H1 (cell line): Measurements from ENCODE around the gene POLG.

Experiments used
- BCL11A ChIP-seq, 2 experiments: IDR thresholded peaks; one replicate each; pipeline ENCODE4 v1.6.1; 2011; ENCODE audit warnings: low read depth in 2 of 2, low read length in 2 of 2, mild to moderate bottlenecking in 2 of 2
- CHD2 ChIP-seq: IDR thresholded peaks from 2 replicates; pipeline ENCODE4 v1.6.1; 2012; ENCODE audit warnings: low read length, improper control_type of control experiment
- EP300 ChIP-seq, 2 experiments: IDR thresholded peaks; 1 replicate in 1 of 2; 2 replicates in 1 of 2; pipeline ENCODE4 v1.6.1; 2011 to 2012; ENCODE audit warnings: low read depth in 2 of 2, low read length in 2 of 2, mild to moderate bottlenecking in 2 of 2, borderline replicate concordance in 1 of 2, inconsistent platforms in 1 of 2, moderate library complexity in 1 of 2
- EZH2 ChIP-seq: fragments of 200-600 bp; sonication (generic); IDR thresholded peaks from 2 replicates; pipeline ENCODE4 v1.7.1; 2012; ENCODE audit warnings: low read depth, mild to moderate bottlenecking, moderate library complexity, low read length, inconsistent platforms; ENCODE audit not compliant: severe bottlenecking
- POLR2A ChIP-seq, 2 experiments: IDR thresholded peaks; 1 replicate in 1 of 2; 2 replicates in 1 of 2; pipeline ENCODE4 v1.6.1; 2011; ENCODE audit warnings: low read depth in 2 of 2, low read length in 2 of 2, mild to moderate bottlenecking in 2 of 2; ENCODE audit errors: control extremely low read depth in 1 of 2
- POLR2AphosphoS5 ChIP-seq: IDR thresholded peaks from 2 replicates; pipeline ENCODE4 v1.6.1; 2011; ENCODE audit warnings: low read depth, low read length
- RAD21 ChIP-seq, 2 experiments: IDR thresholded peaks in 1 of 2; conservative IDR thresholded peaks in 1 of 2; 2 replicates each; pipeline ENCODE4 v1.6.1; 2011; ENCODE audit warnings: low read depth in 2 of 2, low read length in 2 of 2, improper control_type of control experiment in 1 of 2, inconsistent platforms in 1 of 2, mild to moderate bottlenecking in 1 of 2, moderate library complexity in 1 of 2
- SIX5 ChIP-seq: IDR thresholded peaks from 2 replicates; pipeline ENCODE4 v1.6.1; 2011; ENCODE audit warnings: mild to moderate bottlenecking, low read depth, low read length
- YY1 ChIP-seq: IDR thresholded peaks from 2 replicates; pipeline ENCODE4 v1.6.1; 2011; ENCODE audit warnings: low read depth, mild to moderate bottlenecking, low read length
- ZNF274 ChIP-seq: IDR thresholded peaks from 2 replicates; pipeline ENCODE4 v1.7.0; 2012; ENCODE audit warnings: low read length, borderline replicate concordance; ENCODE audit errors: extremely low read depth
- TF ChIP-seq, protein P1 (sequence below): IDR thresholded peaks from 2 replicates; pipeline ENCODE4 v1.6.1; 2012; ENCODE audit warnings: inconsistent platforms
- TF ChIP-seq, protein P2 (sequence below): IDR thresholded peaks from 2 replicates; pipeline ENCODE4 v1.6.1; 2011; ENCODE audit warnings: low read depth, mild to moderate bottlenecking, low read length; ENCODE audit not compliant: insufficient read depth
- TF ChIP-seq, protein P3 (sequence below), 3 experiments: IDR thresholded peaks; 1 replicate in 2 of 3; 2 replicates in 1 of 3; pipeline versions ENCODE4 v1.5.1 to v1.6.1; 2011; ENCODE audit warnings: low read length in 3 of 3, mild to moderate bottlenecking in 3 of 3, inconsistent platforms in 2 of 3, low read depth in 1 of 3, moderate library complexity in 1 of 3; ENCODE audit not compliant: insufficient read depth in 1 of 3; ENCODE audit errors: control extremely low read depth in 1 of 3

DNA sequence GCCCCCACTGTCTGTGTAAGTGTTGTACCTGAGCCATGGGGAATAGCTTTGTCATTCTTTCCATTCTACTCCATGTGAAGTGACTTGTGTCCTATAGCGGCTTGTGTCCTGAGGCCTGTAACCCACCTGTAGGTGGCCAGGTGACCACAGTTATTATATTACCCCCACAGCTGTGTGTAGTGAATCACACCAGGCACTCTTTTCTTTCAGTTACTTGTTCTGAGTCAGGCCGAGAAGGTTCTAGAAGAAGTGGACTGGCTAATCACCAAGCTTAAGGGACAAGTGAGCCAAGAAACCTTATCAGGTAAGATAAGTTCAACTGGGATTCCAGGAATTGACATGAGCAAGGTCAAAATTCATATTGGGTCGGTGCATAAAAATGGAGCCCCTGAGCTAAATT lies 29.2 kb downstream of the POLG start:
- TF ChIP-seq POLR2A (IDR thresholded peaks at IDR 0.05; ENCODE audit: control extremely low read depth in 1 of 2, low read depth in 2 of 2, low read length in 2 of 2): no peak
- TF ChIP-seq EP300 (IDR thresholded peaks at IDR 0.05; ENCODE audit: borderline replicate concordance in 1 of 2, low read depth in 2 of 2, low read length in 2 of 2): no peak
- no peak for TF ChIP-seq SIX5
- no peak for TF ChIP-seq ZNF274
- TF ChIP-seq, protein P1, sequence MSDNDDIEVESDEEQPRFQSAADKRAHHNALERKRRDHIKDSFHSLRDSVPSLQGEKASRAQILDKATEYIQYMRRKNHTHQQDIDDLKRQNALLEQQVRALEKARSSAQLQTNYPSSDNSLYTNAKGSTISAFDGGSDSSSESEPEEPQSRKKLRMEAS: no peak
- no peak for TF ChIP-seq EZH2
- TF ChIP-seq, protein P2, sequence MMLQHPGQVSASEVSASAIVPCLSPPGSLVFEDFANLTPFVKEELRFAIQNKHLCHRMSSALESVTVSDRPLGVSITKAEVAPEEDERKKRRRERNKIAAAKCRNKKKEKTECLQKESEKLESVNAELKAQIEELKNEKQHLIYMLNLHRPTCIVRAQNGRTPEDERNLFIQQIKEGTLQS: no peak
- TF ChIP-seq BCL11A (IDR thresholded peaks at IDR 0.05; ENCODE audit: low read depth in 2 of 2, low read length in 2 of 2): no peak
- TF ChIP-seq, protein P3, sequence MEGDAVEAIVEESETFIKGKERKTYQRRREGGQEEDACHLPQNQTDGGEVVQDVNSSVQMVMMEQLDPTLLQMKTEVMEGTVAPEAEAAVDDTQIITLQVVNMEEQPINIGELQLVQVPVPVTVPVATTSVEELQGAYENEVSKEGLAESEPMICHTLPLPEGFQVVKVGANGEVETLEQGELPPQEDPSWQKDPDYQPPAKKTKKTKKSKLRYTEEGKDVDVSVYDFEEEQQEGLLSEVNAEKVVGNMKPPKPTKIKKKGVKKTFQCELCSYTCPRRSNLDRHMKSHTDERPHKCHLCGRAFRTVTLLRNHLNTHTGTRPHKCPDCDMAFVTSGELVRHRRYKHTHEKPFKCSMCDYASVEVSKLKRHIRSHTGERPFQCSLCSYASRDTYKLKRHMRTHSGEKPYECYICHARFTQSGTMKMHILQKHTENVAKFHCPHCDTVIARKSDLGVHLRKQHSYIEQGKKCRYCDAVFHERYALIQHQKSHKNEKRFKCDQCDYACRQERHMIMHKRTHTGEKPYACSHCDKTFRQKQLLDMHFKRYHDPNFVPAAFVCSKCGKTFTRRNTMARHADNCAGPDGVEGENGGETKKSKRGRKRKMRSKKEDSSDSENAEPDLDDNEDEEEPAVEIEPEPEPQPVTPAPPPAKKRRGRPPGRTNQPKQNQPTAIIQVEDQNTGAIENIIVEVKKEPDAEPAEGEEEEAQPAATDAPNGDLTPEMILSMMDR (IDR thresholded peaks at IDR 0.05; ENCODE audit: control extremely low read depth in 1 of 3, insufficient read depth in 1 of 3, low read depth in 1 of 3, low read length in 3 of 3): no peak
- no peak for TF ChIP-seq CHD2
- TF ChIP-seq POLR2AphosphoS5: no peak
- no peak for TF ChIP-seq YY1
- TF ChIP-seq RAD21 (IDR thresholded peaks at IDR 0.05 in 1 of 2, conservative IDR thresholded peaks at IDR 0.05 in 1 of 2; ENCODE audit: low read depth in 2 of 2, low read length in 2 of 2): no peak
